Astrocyte of the hippocampus (primary cell): Measurements from ENCODE around the gene SPDEF.

ENCODE experiments used
- DNase-seq: peaks from one replicate; pipeline ENCODE4 v3.0.0; 2011; ENCODE audit warnings: low read depth, low spot score

Gene SPDEF

DNA sequence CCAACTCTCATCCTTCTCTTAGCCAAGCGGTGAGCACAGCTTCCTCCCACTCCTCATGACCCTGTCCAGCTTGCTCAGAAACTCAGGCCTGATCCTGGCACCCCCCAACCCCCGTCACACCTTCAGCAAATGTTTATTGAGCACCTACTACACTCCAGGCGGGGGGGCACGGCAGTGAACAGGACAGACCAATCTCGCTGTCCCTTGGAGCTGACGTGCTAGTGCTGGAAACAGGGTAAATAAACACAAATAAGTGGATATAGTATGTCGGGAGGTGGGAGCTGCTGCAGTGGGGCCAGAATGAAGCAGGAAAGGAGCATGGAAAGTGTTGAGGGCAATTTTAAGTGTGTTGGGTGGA lies 7.4 kb upstream of the SPDEF start:
- DNase-seq, result no peak

DNA sequence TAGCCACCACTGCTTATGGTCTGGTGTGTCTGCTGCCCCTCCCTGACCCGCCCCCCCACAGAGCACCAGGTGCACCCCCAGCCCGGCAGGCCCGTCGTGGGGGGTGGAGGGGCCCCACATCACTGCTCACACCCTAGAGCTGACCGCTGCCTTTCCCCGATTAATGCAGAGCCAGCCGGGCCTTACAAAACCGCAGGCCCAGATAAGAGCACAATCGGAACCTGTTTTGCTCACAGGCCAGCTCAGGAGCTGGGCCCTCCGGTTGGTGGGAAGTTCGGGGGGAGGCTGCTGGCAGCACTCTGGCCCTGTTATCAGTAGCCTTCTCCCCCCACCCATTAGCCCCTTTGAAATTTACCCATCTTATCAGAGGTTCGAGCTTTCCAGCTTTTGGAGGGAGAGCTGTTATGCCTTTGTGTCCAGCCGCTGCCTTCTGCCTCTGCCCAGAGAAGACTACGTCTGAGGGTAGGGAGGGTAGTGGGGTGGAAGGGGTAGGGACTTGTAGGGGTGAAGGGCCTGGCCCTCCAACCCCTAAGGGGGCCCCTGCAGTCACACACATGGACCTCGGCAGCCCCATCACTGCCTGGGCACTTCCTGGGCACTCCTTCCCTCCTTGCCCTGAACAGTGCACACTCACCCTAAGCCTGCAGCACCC lies 6.9 kb upstream of the SPDEF start:
- DNase-seq, result no peak

DNA sequence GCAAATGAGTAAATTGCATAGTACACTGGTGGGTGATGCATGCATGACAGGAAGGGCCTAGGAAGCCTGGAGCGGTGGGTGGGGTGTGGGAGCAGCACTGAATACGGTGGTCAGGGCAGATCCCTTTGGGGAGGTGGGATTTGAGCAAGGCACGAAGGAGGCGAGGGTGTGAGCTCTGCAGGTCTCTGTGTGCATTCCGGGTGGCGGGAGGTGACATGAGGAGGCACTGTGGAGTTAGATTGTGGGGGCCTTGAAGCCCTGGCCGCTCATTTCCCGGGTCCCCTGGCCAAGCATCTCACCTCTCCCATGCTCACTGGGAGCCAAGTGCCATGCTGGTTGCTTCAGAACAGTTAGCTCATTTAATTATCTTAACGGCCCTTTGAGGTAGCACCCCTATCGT lies 6.2 kb upstream of the SPDEF start:
- no peak for DNase-seq

DNA sequence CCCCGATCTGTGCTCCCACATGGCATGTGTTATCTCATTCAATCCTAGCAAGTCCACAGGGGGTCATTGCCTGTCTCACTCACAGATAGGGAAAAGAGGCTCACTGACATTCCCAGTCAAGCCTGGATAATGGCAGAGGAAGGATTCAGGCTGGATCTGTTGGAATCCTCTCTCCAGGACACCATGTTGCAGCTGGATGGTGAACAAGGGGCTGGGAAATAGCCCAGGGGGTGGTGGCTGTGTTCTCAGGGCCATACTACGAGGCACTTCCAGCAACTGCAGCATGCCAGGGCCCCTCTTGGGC lies 5.0 kb upstream of the SPDEF start:
- DNase-seq, result no peak

DNA sequence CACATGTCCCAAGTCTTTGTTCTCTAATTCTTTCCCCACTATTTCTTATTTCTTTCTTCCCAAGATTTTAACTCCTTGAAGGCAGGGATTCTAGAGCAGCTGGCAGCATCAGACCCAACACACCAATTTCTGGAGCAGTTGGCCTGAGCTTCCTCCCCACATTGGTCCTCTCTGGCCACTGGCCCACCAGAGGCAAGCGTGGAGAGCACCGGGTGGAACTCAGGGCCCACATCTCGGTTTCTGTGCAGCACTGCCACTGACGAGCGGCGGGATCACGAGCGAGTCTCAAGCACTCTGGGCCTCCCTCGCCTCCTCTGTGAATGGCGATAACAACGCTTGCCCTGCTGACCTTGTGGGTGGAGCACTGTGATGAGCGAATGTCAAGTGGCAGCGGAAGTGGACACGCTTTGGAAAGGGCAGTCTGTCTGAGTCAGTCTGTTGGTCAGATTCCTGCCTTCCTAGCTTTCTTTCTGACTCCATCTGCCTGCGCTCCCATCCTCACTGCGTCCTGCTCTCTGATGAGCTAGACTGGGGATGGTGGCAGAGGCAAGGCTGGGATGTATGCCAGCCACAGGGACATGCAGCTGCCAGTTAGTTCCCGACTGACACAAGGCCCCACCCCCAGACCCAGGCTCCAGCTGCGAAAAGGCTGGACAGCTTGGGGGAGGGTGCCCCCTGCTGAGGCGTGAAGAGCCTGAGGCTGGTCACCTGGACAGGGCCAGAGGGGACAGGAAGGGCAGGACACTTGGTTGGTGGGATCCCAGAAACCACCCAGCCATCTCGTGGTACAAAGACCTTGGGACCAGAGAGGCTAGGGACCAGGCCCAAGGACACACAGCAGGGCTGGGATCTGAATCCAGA lies 4.5 kb upstream of the SPDEF start:
- peak; percentile 30 for DNase-seq

DNA sequence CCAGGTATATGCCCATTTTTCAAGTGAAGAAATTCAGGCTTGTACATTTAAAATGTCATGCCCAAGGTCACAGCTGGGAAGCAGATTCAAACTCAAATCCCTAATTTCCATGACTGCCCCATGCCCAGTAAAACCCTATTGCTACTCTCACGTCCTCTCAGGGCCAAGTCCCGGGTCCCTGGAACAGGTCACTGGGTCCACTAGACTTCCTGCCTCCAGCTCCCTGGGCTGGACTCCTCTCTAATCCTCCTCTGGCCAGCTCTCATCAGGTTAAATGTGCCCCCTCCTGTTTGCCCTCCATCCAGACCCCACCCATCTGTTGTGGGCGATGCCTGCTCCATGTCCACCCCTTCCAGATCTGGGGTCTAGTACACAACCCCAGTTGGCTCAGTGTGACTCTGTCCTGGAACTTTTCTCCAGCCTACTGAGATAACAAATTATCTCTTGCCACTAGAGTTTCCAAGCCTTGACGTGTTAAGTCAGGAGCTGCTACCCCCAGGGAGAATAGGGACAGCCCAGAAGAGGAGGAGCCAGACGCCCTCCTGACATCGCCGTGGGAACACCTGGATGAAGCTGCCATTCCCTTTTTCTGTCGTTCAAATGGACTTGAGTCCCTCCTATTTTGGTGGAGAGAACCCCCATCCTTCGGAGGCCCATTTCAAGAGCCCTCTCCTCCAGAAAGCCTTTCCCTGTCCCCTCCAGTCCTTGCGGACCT lies 3.7 kb upstream of the SPDEF start:
- no peak for DNase-seq

DNA sequence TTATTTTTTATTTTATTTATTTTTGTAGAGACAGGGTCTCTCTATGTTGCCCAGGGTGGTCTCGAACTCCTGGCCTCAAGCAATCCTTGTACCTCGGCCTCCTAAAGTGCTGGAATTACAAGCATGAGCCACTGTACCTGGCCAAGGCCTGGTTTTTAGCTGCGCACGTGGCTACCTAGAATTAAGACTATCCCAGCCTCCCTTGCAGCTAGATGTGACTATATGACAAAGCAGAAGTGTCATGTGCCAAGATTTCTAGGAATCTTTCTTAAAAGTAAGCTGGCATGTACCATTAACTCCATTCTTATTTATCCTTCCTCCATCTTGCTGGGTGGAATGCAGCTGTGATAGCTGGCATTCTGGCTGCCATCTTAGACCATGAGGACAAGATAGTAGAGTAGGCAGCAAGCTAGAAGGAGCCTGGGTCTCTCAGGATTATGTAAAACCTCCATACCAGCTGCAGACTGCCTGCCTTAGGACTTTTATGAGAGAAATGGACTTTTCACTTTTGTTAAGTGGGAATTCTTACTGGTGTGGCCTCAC lies 2.1 kb upstream of the SPDEF start:
- no peak for DNase-seq

DNA sequence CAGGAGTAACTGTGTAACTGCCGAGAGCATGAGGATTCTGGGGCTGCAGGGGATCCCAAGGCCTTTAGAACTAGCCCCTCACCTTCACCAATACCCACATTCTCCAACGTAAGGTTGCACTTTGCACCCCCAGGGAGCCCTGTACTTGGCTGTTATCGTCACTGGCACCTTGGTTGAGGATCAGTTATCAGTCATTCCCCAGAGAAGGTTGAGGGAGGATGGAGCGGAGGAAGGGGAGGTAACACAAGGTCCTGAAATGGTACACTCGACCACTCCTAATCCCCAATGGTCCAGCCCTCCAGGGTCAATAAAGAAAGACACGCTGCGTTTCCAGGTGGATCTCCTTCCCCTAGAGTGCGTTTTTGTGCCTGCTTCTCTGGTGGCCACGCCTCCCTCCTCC lies 1.1 kb upstream of the SPDEF start:
- DNase-seq, result no peak

DNA sequence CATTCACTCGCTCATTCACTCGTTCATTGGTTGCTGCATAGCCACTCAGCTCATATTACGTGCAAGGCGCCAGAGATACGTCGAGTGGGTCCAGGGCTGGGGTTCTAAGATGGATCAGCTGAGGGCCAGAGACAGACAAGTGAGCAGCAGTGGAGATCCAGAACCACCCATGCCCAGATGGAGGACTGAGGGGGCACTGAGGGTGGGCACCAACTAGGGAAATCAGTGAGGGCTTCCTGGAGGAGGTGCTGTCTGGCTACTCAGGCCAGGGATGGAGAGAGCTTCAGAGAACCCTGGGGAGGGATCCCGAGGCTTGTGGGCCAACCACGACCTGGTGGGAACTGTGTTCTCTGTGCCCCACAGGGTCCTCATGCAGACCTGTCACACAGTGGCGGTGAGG lies 364 bp upstream of the SPDEF start:
- DNase-seq, result no peak

DNA sequence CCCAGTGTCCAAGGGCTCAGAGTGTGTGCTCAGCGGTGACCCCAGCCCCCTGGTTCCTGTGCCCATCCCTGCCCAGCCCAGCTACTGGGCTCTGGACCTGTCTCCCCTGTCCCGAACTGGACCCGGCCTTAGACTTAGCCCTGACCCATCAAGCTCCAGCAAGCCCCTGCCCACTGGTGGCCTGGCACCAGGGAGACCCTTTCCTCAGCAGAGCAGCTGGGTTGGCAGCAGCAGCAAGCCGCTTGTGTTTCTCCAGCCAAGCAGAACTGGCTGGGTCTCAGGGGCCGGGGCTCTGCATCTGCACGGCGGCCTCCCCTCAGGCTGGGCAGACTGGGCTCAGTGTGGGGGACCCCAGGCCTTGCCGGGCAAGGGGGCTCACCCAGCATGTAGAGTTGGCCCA lies 801 bp downstream of the SPDEF start:
- DNase-seq, result no peak

DNA sequence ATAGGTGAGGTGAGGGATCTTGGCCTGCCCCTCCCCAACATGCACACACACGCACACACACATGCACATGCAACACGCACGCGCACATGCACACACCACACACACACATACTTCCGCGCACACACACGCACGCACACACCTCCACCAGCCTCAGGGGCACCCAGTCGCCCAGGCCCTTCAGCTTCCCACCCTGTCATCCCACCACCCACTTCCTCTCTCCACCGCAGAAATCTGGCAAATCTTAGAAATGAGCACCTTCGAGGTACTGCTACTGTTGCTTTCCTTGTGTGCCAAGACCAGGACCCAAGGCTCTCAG lies 1.2 kb downstream of the SPDEF start:
- DNase-seq, result no peak

DNA sequence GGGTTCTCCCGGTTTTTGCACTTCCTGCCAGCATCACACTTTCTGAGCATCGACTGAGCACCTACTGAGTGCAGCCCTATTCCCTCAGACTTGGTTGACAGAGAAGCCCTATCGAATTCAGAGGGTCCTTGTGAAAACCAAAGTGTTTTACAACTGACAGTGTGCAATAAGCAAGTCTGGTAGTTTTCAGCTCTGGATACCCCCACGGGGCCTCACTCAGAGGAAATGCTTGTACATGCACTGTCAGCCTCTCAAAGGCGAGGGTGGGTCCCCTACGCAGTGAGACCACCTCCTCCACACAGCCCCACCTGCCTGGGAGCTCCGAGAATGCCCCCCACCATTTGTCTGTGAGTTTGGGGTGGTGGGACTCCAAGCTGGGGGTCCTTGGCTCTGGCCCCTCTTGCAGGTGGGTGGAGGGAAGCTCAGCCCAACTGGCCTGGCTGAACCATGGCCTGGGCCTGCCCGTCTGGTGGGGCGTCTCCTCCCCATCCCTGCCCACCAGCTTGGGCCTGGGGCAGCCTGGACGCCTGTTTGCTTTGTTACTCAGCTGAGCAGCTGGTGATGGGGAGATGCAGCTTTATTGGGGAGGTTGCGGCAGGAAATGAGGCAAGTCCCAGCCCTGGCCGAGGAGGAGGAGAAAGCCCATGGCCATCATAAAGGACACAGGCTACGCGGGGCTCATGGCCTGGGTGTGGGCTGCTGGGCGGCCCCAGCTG lies 1.7 kb downstream of the SPDEF start:
- no peak for DNase-seq

DNA sequence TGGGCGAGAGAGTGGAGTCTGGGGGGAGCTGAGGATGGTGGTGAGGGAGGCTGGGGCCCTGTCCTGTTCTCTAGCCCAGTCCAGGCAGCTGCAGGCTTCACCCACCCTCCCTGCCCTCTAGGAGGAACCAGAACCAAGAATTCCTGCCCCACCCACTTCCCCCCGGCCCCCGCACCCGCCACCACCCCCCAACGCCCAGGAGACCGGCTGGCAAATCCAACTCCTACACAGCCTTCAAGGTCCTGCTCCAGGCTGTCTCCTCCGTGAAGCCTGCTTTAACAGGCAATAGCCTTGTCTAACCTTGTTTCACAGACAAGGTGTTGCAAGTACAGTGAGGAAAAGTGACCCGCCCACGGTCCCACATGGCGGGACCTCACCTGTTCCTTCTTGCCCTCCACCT lies 2.4 kb downstream of the SPDEF start:
- no peak for DNase-seq

DNA sequence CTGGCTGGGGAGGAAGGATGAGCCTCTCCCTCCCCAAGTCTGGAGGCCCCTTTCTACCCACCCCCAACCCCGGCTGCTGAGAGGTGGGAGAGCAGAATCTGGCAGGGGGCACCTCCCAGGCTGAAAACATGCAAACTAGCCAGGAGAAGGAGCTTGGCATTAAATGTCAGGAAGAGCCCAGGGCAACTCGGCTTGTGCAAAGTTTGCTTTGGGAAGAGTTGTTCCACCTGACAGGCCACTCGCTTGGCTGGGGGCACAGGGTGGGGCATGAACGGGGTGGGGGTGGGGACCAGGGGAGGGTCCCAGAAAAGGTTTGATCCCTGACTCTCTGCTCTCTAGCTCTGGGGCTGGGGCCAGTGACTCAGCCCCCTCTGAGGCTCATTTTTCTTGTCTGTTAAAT lies 3.0 kb downstream of the SPDEF start:
- DNase-seq, result no peak

DNA sequence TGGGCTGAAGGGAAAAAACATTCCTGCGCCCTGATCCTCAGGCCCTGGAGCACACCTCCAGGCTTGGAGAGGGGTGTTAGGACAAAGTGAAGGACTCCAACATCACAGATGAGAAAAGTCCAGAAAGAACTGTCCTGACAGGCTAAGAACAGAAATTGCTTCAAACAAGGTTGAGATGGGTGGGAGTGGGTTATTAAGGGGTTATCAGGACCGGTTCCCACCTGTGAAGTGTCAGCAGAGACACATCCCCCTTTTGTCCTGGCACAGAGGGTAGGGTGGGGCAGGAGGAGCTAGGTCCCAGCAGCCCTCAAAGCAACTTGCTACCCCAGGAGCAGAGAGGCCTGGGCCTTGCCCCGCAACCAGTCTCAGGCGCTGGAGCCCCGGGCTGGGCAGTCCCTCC lies 3.5 kb downstream of the SPDEF start:
- no peak for DNase-seq

DNA sequence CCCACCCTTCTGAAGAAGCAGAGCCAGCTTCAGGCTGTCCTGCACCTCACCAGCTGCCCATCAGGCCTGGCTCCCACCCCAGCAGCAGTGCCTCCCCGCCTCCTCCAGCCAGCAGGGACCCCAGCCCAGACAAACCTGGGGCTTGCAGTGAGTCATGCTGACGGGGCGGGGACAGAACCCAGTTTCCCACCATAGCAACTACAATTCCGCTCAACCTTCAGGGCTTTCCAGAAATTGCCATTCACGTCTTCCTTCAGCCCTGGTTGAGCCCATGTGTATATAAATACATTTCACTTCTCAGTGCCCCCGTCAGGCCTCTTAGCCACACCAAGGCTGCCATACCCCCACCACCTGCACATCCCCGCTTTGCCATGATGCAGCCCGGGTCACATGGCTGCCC lies 4.4 kb downstream of the SPDEF start:
- no peak for DNase-seq

DNA sequence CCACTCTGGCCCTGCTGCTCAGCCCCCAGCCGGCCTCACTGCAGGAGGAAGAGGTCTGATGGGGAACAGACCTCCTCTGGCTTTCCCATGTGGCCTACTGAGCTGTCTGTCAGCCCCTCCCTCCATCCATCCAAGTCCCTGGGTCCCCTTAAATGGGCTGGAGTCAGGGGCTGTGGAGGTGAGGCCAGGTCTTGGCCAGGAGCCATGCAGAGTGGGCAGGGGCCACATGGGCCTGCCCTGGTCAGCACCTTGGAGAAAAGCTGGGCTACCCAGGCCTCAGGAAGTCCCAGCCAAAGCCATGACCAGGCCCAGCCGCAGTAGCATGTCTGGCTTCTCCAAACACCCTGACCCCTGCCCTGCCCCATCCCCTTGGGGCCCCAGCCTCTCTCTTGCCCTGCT lies 6.3 kb downstream of the SPDEF start:
- DNase-seq, result no peak

DNA sequence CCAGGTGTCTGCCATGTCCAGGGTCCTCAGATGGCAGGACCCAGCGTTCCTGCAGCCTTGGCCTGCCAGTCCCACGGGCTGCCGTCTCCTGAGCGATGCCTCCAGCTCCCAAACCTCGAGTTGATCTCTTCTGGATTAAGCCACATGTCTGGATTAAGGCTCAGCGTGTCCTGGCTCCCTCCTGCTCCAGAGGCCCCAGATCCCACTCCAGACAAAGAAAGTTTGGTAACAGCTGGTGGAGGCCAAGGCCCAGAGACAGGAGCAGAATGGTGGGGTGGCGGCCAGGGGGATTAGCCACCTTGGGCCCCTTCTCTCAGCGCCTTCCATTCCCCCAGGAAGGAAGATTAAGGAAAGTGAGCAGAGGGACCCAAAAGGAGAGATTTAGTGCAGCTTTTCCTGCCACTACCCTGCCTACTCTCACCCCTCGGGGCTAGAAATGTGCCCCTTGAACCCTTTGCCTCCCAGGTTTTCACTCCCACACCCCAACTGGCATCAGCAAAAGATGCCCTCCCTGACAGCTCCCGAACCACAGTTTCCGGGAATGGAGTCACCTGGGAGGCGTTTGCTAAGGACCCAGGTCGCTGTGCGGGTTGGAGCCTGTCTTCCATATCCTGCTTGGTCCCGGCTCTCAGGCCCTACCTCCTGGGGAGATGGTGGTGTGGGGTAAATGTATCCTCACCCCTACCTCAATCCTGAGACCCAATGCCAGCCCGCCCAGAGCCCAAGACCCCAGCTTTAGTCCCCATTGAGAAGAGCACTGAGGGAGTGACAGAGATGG lies 6.9 kb downstream of the SPDEF start:
- no peak for DNase-seq

DNA sequence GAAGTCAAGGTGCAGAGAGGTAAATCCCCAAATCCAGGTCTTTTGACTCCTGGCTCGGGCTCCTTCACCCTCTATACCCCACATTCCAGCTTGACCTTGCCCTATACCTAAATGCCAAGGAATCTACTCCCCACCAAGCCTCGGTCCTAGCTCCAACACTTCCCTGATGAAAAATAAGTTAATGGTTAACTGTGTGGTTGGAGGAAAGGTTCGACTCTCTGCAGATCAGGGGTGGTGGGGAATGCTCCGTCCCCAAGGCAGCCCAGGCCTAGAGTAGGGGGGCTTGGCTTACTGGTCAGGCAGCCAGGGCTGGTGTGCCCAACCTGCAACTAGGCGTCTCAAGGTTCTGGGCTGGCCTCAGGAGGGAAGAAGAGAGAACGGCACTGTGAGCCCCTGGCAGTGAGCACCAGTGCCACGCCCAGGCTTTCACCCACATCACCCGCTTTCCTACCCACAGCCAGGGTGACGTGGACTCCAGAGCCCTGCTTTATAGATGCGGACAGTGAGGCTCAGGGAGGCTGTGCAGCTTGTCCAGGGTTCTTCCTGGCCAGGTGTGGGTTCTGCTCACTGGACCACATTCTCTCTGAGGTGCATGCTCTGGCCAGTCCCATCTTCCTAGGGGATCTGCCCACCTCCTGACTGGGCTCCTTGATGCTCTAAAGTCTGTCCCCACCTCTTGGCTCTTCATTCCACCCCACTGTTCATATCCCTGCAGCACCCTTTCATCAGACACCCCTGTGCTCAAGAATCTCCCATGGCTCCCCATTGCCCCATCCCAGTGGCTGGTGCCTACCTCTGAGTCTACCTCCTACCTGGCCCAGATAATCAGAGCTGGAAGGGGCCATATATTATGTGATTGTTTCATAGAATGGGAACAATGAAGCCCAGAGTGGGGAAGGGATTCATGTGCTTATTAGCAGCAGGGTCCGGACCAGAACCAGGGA lies 8.2 kb downstream of the SPDEF start:
- DNase-seq, result no peak

DNA sequence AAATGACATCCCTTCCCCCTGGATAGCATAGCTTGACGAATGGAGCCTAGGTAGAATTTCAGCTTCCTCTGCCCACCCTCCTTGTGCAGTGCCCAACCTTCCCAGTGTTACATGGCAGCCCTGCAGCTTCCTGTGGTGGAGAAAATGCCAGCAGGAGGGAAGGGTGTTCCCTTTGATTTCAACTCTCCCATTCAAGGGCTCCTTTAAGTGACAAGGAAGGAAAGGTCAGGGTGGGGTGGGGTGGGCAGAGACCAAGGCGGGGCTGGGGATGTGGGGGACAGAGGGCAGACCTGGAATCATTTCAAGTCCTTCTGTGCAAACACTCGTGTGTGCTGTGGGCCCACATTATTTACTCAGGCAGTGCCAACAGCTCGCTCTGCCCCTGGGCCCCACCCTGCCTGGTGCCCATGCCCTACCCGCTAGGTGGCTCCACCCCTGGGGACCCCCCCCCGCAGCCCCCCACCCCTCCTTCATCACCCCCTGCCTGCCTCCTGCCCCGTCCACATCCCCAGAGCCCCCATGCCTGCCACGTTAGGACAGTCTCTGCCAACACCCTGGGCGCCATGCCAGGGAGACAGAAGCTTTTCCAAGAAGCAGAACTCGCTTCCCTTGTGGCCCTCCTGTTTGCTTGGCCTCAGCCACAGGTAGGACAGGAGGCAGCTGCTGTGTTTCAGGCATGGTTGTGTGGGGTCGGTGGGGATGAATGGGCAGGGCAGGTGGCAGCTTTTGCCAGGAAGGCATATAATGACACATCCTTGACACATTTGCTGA lies 9.4 kb downstream of the SPDEF start:
- peak; percentile 67 for DNase-seq
